ENCODE results near the gene ATP5PD. TPM values are rescaled to one million over a fixed set of nuclear protein-coding genes. Genes with fewer than 3 reads are reported as not detected.

Gene ATP5PD
- 236 and 284 TPM in 2 replicates for total RNA-seq

GRCh38 chr17:75046407-75047289, at the start of gene ATP5PD, which contains the start of gene KCTD2:
Gene ATP5PD, minus strand, starts transcription at chr17:75046969. Its CDS starts 4,319 bp downstream, at chr17:75042650.
Gene KCTD2, plus strand, starts transcription at chr17:75047225. Its CDS starts 26 bp downstream, at chr17:75047251.

GRCh38 chr17:75087558-75088453, 41.0 kb upstream of the ATP5PD start, which contains the start of gene SLC16A5:
Gene SLC16A5, plus strand, starts transcription at chr17:75087954. Its CDS starts 5,683 bp downstream, at chr17:75093637.

GRCh38 chr17:75012346-75013091, 34.2 kb downstream of the ATP5PD start, which contains the start of gene MRPL58:
Gene MRPL58, plus strand, starts transcription at chr17:75012670. Its CDS starts 17 bp downstream, at chr17:75012687.

Other genes starting within 250 kb of the ATP5PD start
- under 0.01 TPM in 1 of 2 replicates, not detected in the other for gene GRIN2C, start 187.1 kb downstream of the ATP5PD start, total RNA-seq
- gene FDXR, start 174.0 kb downstream of the ATP5PD start, total RNA-seq, result 19.4 and 20.9 TPM in 2 replicates
- gene FADS6, start 153.3 kb downstream of the ATP5PD start, total RNA-seq, result not detected in 2 replicates
- not detected in 2 replicates for gene USH1G, start 123.7 kb downstream of the ATP5PD start, total RNA-seq
- not detected in 2 replicates for gene OTOP2, start 122.7 kb downstream of the ATP5PD start, total RNA-seq
- not detected in 2 replicates for gene OTOP3, start 111.1 kb downstream of the ATP5PD start, total RNA-seq
- gene HID1, start 74.2 kb downstream of the ATP5PD start, total RNA-seq, result 1.3 TPM in 1 of 2 replicates, not detected in the other
- 14.0 and 15.0 TPM in 2 replicates for gene CDR2L, start 59.3 kb downstream of the ATP5PD start, total RNA-seq
- gene MRPL58, start 34.3 kb downstream of the ATP5PD start, total RNA-seq, result 36.5 and 42.3 TPM in 2 replicates
- gene KCTD2, start 256 bp upstream of the ATP5PD start, total RNA-seq, result 18.2 and 20.5 TPM in 2 replicates
- gene SLC16A5, start 41.0 kb upstream of the ATP5PD start, total RNA-seq, result 2.8 and 4.2 TPM in 2 replicates
- gene ARMC7, start 63.0 kb upstream of the ATP5PD start, total RNA-seq, result 3.8 and 3.9 TPM in 2 replicates
- 43.7 and 60.3 TPM in 2 replicates for gene NT5C, start 84.8 kb upstream of the ATP5PD start, total RNA-seq
- gene JPT1, start 107.5 kb upstream of the ATP5PD start, total RNA-seq, result 44.3 and 57.8 TPM in 2 replicates
- gene SUMO2, start 136.0 kb upstream of the ATP5PD start, total RNA-seq, result 66.5 and 71.5 TPM in 2 replicates
- 14.9 and 15.1 TPM in 2 replicates for gene NUP85, start 158.7 kb upstream of the ATP5PD start, total RNA-seq
- 11.9 and 23.0 TPM in 2 replicates for gene GGA3, start 214.6 kb upstream of the ATP5PD start, total RNA-seq
- 31.1 and 37.8 TPM in 2 replicates for gene MRPS7, start 214.9 kb upstream of the ATP5PD start, total RNA-seq
- gene MIF4GD, start 224.3 kb upstream of the ATP5PD start, total RNA-seq, result 5.5 and 6.0 TPM in 2 replicates
- 2.7 and 4.5 TPM in 2 replicates for gene SLC25A19, start 242.5 kb upstream of the ATP5PD start, total RNA-seq